ENCODE results near the gene PRL.

The PRL gene

DNA sequence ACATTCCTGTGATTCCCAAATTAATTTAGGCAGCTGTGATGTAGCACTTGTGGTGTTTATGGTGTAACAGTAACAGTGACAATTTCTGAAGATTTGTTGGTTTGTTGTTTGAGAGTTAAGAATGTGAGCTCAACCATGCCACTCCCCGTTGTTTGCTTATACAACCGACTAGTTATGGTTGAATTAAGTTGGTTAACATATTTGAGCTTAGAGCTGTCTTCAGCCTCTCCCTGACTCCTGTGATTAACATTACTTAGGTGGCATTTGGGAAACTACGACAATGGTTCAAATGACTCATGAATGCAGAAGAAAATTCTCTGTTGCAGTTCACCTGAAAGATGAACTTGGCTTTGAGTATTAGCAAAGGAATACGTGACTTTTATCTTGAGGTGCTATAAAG, 35.9 kb upstream of the PRL start:
- Histone ChIP-seq H3K9ac (ENCODE audit: low read length) (no peak overlapping the region), H3K9me3 (ENCODE audit: control insufficient read depth, low read length) (no peaks in the 10 kb centered on the region), H3K4me1 (ENCODE audit: control insufficient read depth, insufficient read depth, low read depth, low read length) (no peaks in the 10 kb centered on the region), H3K18ac (ENCODE audit: low read depth in 1 of 2, low read length in 2 of 2) (no peak overlapping the region), H3K36me3 (ENCODE audit: control insufficient read depth in 1 of 2, insufficient read depth in 2 of 2, low read depth in 1 of 2, low read length in 2 of 2) (no peaks in the 10 kb centered on the region), H3K79me1 (replicated peaks; ENCODE audit: low read length, poor library complexity, severe bottlenecking) (no peaks in the 10 kb centered on the region), H2AK5ac (ENCODE audit: low read length, severe bottlenecking) (no peak overlapping the region), H3K27ac (ENCODE audit: low read length, poor library complexity, severe bottlenecking) (no peak overlapping the region), H4K91ac (ENCODE audit: low read length) (no peak overlapping the region), H3K27me3 (ENCODE audit: control insufficient read depth in 1 of 2, insufficient read depth in 1 of 2, low read length in 2 of 2) (no peaks in the 10 kb centered on the region), H3K4ac (ENCODE audit: low read depth in 1 of 2, low read length in 2 of 2) (no peak overlapping the region), H3K4me2 (ENCODE audit: low read length, poor library complexity, severe bottlenecking) (no peak overlapping the region), H2BK15ac (ENCODE audit: low read depth, poor library complexity, severe bottlenecking) (no peak overlapping the region), H4K8ac (ENCODE audit: low read length) (no peak overlapping the region), H3K23ac (ENCODE audit: low read length in 2 of 2) (no peak overlapping the region), H3K14ac (ENCODE audit: low read length in 2 of 2) (no peak overlapping the region), H3K4me3 (ENCODE audit: insufficient read depth in 1 of 2, low read depth in 1 of 2, low read length in 2 of 2) (no peak overlapping the region), H2BK5ac (ENCODE audit: low read depth, low read length, poor library complexity, severe bottlenecking) (no peak overlapping the region), H2BK12ac (ENCODE audit: low read length in 2 of 2) (no peak overlapping the region), H2BK120ac (ENCODE audit: low read depth, low read length) (no peak overlapping the region), H2AFZ (ENCODE audit: low read depth, low read length) (no peak overlapping the region)
- 68% methylated on average over 3 of the region's 4 CpGs for WGBS
- DNase-seq: no peak

DNA sequence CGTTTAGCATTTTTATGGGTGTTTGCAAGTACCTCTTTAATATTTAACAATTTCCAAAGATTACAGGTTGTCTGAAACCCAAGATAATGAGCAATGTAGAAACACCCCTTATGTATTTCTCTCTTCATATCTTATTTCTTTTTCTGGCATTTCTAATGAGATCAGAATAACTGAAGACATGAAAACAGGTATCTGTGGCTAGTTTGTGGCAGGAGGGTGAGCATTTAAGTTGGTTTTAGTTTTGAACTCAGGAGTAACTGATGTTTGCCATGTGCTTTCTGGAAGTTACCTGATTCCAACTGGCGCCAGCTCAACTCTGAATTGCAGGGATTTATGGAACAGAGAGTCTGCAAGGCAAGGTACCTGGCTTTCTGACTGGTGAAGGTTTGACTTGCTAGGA, 35.4 kb upstream of the PRL start:
- Histone ChIP-seq H2BK15ac (ENCODE audit: low read depth, poor library complexity, severe bottlenecking) (no peak overlapping the region), H3K79me1 (replicated peaks; ENCODE audit: low read length, poor library complexity, severe bottlenecking) (no peaks in the 10 kb centered on the region), H3K18ac (ENCODE audit: low read depth in 1 of 2, low read length in 2 of 2) (no peak overlapping the region), H3K23ac (ENCODE audit: low read length in 2 of 2) (no peak overlapping the region), H2BK5ac (ENCODE audit: low read depth, low read length, poor library complexity, severe bottlenecking) (no peak overlapping the region), H3K4ac (ENCODE audit: low read depth in 1 of 2, low read length in 2 of 2) (no peak overlapping the region), H4K8ac (ENCODE audit: low read length) (no peak overlapping the region), H3K9me3 (ENCODE audit: control insufficient read depth, low read length) (no peaks in the 10 kb centered on the region), H2AK5ac (ENCODE audit: low read length, severe bottlenecking) (no peak overlapping the region), H3K27me3 (ENCODE audit: control insufficient read depth in 1 of 2, insufficient read depth in 1 of 2, low read length in 2 of 2) (no peaks in the 10 kb centered on the region), H2AFZ (ENCODE audit: low read depth, low read length) (no peak overlapping the region), H3K9ac (ENCODE audit: low read length) (no peak overlapping the region), H2BK12ac (ENCODE audit: low read length in 2 of 2) (no peak overlapping the region), H2BK120ac (ENCODE audit: low read depth, low read length) (no peak overlapping the region), H3K27ac (ENCODE audit: low read length, poor library complexity, severe bottlenecking) (no peak overlapping the region), H4K91ac (ENCODE audit: low read length) (no peak overlapping the region), H3K4me2 (ENCODE audit: low read length, poor library complexity, severe bottlenecking) (no peak overlapping the region), H3K36me3 (ENCODE audit: control insufficient read depth in 1 of 2, insufficient read depth in 2 of 2, low read depth in 1 of 2, low read length in 2 of 2) (no peaks in the 10 kb centered on the region), H3K4me1 (ENCODE audit: control insufficient read depth, insufficient read depth, low read depth, low read length) (no peaks in the 10 kb centered on the region), H3K14ac (ENCODE audit: low read length in 2 of 2) (no peak overlapping the region), H3K4me3 (ENCODE audit: insufficient read depth in 1 of 2, low read depth in 1 of 2, low read length in 2 of 2) (no peak overlapping the region)
- no peak for DNase-seq
- 100% methylated on average over 1 of the region's 2 CpGs for WGBS

DNA sequence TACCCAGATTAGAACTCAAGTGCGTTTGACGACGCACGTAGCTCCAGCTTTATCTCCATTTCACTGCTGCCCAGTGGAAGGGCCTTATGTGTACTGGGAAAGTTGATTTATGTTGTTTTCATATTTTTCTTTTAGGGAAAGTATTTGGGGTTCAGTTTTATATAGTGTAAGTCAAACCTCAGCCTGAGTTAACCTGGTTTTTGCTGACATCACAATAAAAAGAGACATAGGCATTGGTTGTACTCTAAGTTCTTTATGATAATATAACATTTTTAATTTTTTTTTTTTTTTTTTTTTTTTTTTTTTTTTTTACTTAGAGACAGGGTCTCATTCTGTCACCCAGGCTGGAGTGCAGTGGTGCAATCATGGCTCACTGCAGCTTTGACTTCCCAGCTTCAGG, 34.1 kb upstream of the PRL start:
- Histone ChIP-seq H2AK5ac (ENCODE audit: low read length, severe bottlenecking) (no peak overlapping the region), H4K8ac (ENCODE audit: low read length) (no peak overlapping the region), H3K14ac (ENCODE audit: low read length in 2 of 2) (no peak overlapping the region), H3K9ac (ENCODE audit: low read length) (no peak overlapping the region), H2BK12ac (ENCODE audit: low read length in 2 of 2) (no peak overlapping the region), H3K27me3 (ENCODE audit: control insufficient read depth in 1 of 2, insufficient read depth in 1 of 2, low read length in 2 of 2) (no peaks in the 10 kb centered on the region), H3K79me1 (replicated peaks; ENCODE audit: low read length, poor library complexity, severe bottlenecking) (no peaks in the 10 kb centered on the region), H3K23ac (ENCODE audit: low read length in 2 of 2) (no peak overlapping the region), H3K9me3 (ENCODE audit: control insufficient read depth, low read length) (no peaks in the 10 kb centered on the region), H3K4ac (ENCODE audit: low read depth in 1 of 2, low read length in 2 of 2) (no peak overlapping the region), H2AFZ (ENCODE audit: low read depth, low read length) (no peak overlapping the region), H4K91ac (ENCODE audit: low read length) (no peak overlapping the region), H2BK120ac (ENCODE audit: low read depth, low read length) (no peak overlapping the region), H3K18ac (ENCODE audit: low read depth in 1 of 2, low read length in 2 of 2) (no peak overlapping the region), H3K36me3 (ENCODE audit: control insufficient read depth in 1 of 2, insufficient read depth in 2 of 2, low read depth in 1 of 2, low read length in 2 of 2) (no peaks in the 10 kb centered on the region), H2BK15ac (ENCODE audit: low read depth, poor library complexity, severe bottlenecking) (no peak overlapping the region), H3K4me1 (ENCODE audit: control insufficient read depth, insufficient read depth, low read depth, low read length) (no peaks in the 10 kb centered on the region), H3K4me3 (ENCODE audit: insufficient read depth in 1 of 2, low read depth in 1 of 2, low read length in 2 of 2) (no peak overlapping the region), H3K4me2 (ENCODE audit: low read length, poor library complexity, severe bottlenecking) (no peak overlapping the region), H3K27ac (ENCODE audit: low read length, poor library complexity, severe bottlenecking) (no peak overlapping the region), H2BK5ac (ENCODE audit: low read depth, low read length, poor library complexity, severe bottlenecking) (no peak overlapping the region)
- WGBS: 98% methylated on average over 4 of the region's 4 CpGs
- no peak for DNase-seq

DNA sequence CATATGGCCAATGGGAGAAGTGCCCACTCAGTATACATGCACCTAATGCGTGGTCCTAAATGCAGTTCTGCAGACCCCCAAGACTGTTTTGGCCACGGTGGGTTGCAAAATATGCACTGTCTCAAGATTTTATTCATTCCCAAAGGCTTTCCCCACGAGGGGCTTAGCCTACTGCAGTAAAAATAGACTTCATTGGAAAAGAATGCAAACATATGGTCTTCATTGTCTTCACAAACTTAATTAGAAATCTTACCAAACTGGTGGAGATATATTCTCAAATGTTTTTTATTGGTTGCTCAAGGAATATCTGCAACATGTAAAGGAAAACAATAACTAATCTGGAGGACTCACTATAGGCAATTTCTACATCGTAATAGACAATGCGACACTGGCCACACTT, 31.6 kb upstream of the PRL start:
- Histone ChIP-seq H3K79me1 (replicated peaks; ENCODE audit: low read length, poor library complexity, severe bottlenecking) (no peaks in the 10 kb centered on the region), H3K27me3 (ENCODE audit: control insufficient read depth in 1 of 2, insufficient read depth in 1 of 2, low read length in 2 of 2) (no peaks in the 10 kb centered on the region), H2BK15ac (ENCODE audit: low read depth, poor library complexity, severe bottlenecking) (no peak overlapping the region), H4K8ac (ENCODE audit: low read length) (no peak overlapping the region), H3K4me2 (ENCODE audit: low read length, poor library complexity, severe bottlenecking) (no peak overlapping the region), H2BK12ac (ENCODE audit: low read length in 2 of 2) (peak overlapping the region in 1 of 2 experiments; percentile 39), H3K9ac (ENCODE audit: low read length) (no peak overlapping the region), H3K23ac (ENCODE audit: low read length in 2 of 2) (no peak overlapping the region), H2BK120ac (ENCODE audit: low read depth, low read length) (no peak overlapping the region), H3K36me3 (ENCODE audit: control insufficient read depth in 1 of 2, insufficient read depth in 2 of 2, low read depth in 1 of 2, low read length in 2 of 2) (no peaks in the 10 kb centered on the region), H3K18ac (ENCODE audit: low read depth in 1 of 2, low read length in 2 of 2) (peak overlapping the region in 1 of 2 experiments; percentile 52), H3K4me3 (ENCODE audit: insufficient read depth in 1 of 2, low read depth in 1 of 2, low read length in 2 of 2) (no peak overlapping the region), H3K27ac (ENCODE audit: low read length, poor library complexity, severe bottlenecking) (no peak overlapping the region), H2BK5ac (ENCODE audit: low read depth, low read length, poor library complexity, severe bottlenecking) (no peak overlapping the region), H3K4me1 (ENCODE audit: control insufficient read depth, insufficient read depth, low read depth, low read length) (no peaks in the 10 kb centered on the region), H2AFZ (ENCODE audit: low read depth, low read length) (no peak overlapping the region), H3K9me3 (ENCODE audit: control insufficient read depth, low read length) (no peaks in the 10 kb centered on the region), H3K14ac (ENCODE audit: low read length in 2 of 2) (no peak overlapping the region), H3K4ac (ENCODE audit: low read depth in 1 of 2, low read length in 2 of 2) (no peak overlapping the region), H2AK5ac (ENCODE audit: low read length, severe bottlenecking) (no peak overlapping the region), H4K91ac (ENCODE audit: low read length) (no peak overlapping the region)
- DNase-seq: no peak
- 95% methylated on average over 4 of the region's 5 CpGs for WGBS

Data from mesenchymal stem cell (in vitro differentiated cells and primary cell).